H1 (cell line): ENCODE results near the gene BBS1. TPM values are rescaled to one million over a fixed set of nuclear protein-coding genes. Genes with fewer than 3 reads are reported as not detected.

Source experiments
- CTCF ChIA-PET: fragments of 300-600 bp; sonication (Branson Sonifier 250); formaldehyde crosslinking; loops from one replicate; lab custom pipeline; 2021; ENCODE audit not compliant: partially characterized antibody; lab: Charles Lee
- POLR2A ChIA-PET: fragments of 300-600 bp; sonication (Branson Sonifier 250); formaldehyde crosslinking; loops from one replicate; lab custom pipeline; 2021; ENCODE audit warnings: inconsistent platforms; ENCODE audit not compliant: partially characterized antibody; lab: Charles Lee
- DNase-seq, 2 experiments: peaks; one replicate each; pipeline versions ENCODE4 v3.0.0 to v3.0.0-alpha.2; 2010 to 2022; ENCODE audit warnings: low spot score in 2 of 2, low read depth in 1 of 2, mixed read lengths in 1 of 2
- FAIRE-seq: peaks from 2 replicates; lab custom pipeline; 2011; peaks lifted over from hg19 to GRCh38; lab: Jason Lieb, UNC
- H2AFZ ChIP-seq: 2 replicates; pipeline ENCODE4 v1.8.1; 2012; ENCODE audit warnings: low read length, inconsistent platforms
- H2AK5ac ChIP-seq: 2 replicates; pipeline ENCODE4 v1.6.1; 2013; ENCODE audit warnings: low read depth, low read length
- H2BK120ac ChIP-seq: replicated peaks from 2 replicates; pipeline ENCODE3; 2013; ENCODE audit warnings: low read depth, low read length, inconsistent platforms
- H2BK12ac ChIP-seq: 2 replicates; pipeline ENCODE4 v1.6.1; 2013; ENCODE audit warnings: low read depth, low read length
- H2BK15ac ChIP-seq: 2 replicates; pipeline ENCODE4 v1.6.1; 2013; ENCODE audit warnings: low read length
- H2BK20ac ChIP-seq: 2 replicates; pipeline ENCODE4 v1.6.1; 2013; ENCODE audit warnings: low read length
- H2BK5ac ChIP-seq: 2 replicates; pipeline ENCODE4 v1.6.1; 2013; ENCODE audit warnings: low read depth, low read length
- H3K14ac ChIP-seq: 2 replicates; pipeline ENCODE4 v1.6.1; 2013; ENCODE audit warnings: inconsistent platforms; ENCODE audit not compliant: insufficient read length
- H3K18ac ChIP-seq: 2 replicates; pipeline ENCODE4 v1.6.1; 2013; ENCODE audit warnings: low read length; ENCODE audit errors: extremely low read depth
- H3K23ac ChIP-seq: 2 replicates; pipeline ENCODE4 v1.6.1; 2013; ENCODE audit warnings: inconsistent platforms; ENCODE audit not compliant: insufficient read length
- H3K23me2 ChIP-seq: 2 replicates; pipeline ENCODE4 v1.6.1; 2013; ENCODE audit warnings: low read depth, low read length
- H3K27ac ChIP-seq: 2 replicates; pipeline ENCODE4 v1.6.1; 2011; ENCODE audit warnings: low read depth, low read length, inconsistent platforms
- H3K27me3 ChIP-seq, 4 experiments: replicated peaks in 1 of 4; 1 replicate in 1 of 4; 2 replicates in 3 of 4; pipeline versions ENCODE4 v1.6.1 to v1.8.1; 2011 to 2013; ENCODE audit warnings: low read length in 3 of 4, mild to moderate bottlenecking in 3 of 4, inconsistent platforms in 2 of 4, mixed read lengths in 2 of 4, moderate library complexity in 1 of 4; ENCODE audit not compliant: control insufficient read depth in 3 of 4, insufficient read depth in 3 of 4; ENCODE audit errors: extremely low read depth in 1 of 4
- H3K36me3 ChIP-seq, 4 experiments: 2 replicates each; pipeline versions ENCODE4 v1.6.1 to v1.8.1; 2011 to 2013; ENCODE audit warnings: mild to moderate bottlenecking in 4 of 4, low read length in 3 of 4, moderate library complexity in 2 of 4, control low read depth in 1 of 4, inconsistent platforms in 1 of 4; ENCODE audit not compliant: insufficient read depth in 4 of 4, control insufficient read depth in 2 of 4
- H3K4ac ChIP-seq: replicated peaks from 2 replicates; pipeline ENCODE3; 2013; ENCODE audit warnings: low read length, low read depth, mixed read lengths, inconsistent platforms; ENCODE audit not compliant: insufficient read length
- H3K4me1 ChIP-seq, 4 experiments: replicated peaks in 1 of 4; 1 replicate in 1 of 4; 2 replicates in 3 of 4; pipeline versions ENCODE4 v1.6.1 to v1.8.1; 2011 to 2013; ENCODE audit warnings: low read length in 3 of 4, inconsistent platforms in 2 of 4, mixed read lengths in 1 of 4; ENCODE audit not compliant: insufficient read depth in 4 of 4, control insufficient read depth in 3 of 4
- H3K4me2 ChIP-seq, 2 experiments: 2 replicates each; pipeline versions ENCODE4 v1.6.1 to v1.8.1; 2011 to 2013; ENCODE audit warnings: low read depth in 2 of 2, low read length in 2 of 2, control low read depth in 1 of 2, inconsistent platforms in 1 of 2, mild to moderate bottlenecking in 1 of 2; ENCODE audit not compliant: insufficient read depth in 1 of 2
- H3K4me3 ChIP-seq, 4 experiments: fragments of 200-600, 300-600 bp in 1 of 4; sonication (generic), shearing (Covaris generic), sonication (Bioruptor Twin) in 1 of 4; 2 replicates each; pipeline versions ENCODE4 v1.5.1 to v1.8.1; 2011 to 2016; ENCODE audit warnings: low read length in 4 of 4, low read depth in 3 of 4, control low read depth in 2 of 4, inconsistent platforms in 2 of 4, mild to moderate bottlenecking in 2 of 4, mixed read lengths in 1 of 4, moderate library complexity in 1 of 4; ENCODE audit not compliant: insufficient read depth in 2 of 4; ENCODE audit errors: extremely low read depth in 1 of 4
- H3K56ac ChIP-seq: replicated peaks from 2 replicates; pipeline ENCODE3; 2013; ENCODE audit warnings: low read depth, mild to moderate bottlenecking, mixed read lengths, low read length, inconsistent platforms; ENCODE audit not compliant: insufficient read length
- H3K79me1 ChIP-seq: 2 replicates; pipeline ENCODE4 v1.6.1; 2013; ENCODE audit warnings: low read depth, low read length, control low read depth
- H3K79me2 ChIP-seq, 2 experiments: 2 replicates each; pipeline versions ENCODE4 v1.6.1 to v1.8.1; 2012 to 2013; ENCODE audit warnings: low read length in 2 of 2, mild to moderate bottlenecking in 2 of 2, inconsistent platforms in 1 of 2; ENCODE audit not compliant: insufficient read depth in 2 of 2, control insufficient read depth in 1 of 2
- H3K9ac ChIP-seq, 4 experiments: replicated peaks in 1 of 4; 1 replicate in 1 of 4; 2 replicates in 3 of 4; pipeline versions ENCODE4 v1.6.1 to v1.8.1; 2011 to 2013; ENCODE audit warnings: low read depth in 3 of 4, low read length in 3 of 4, control low read depth in 2 of 4, mild to moderate bottlenecking in 2 of 4, moderate library complexity in 2 of 4, inconsistent platforms in 1 of 4; ENCODE audit errors: extremely low read depth in 1 of 4
- H3K9me3 ChIP-seq, 2 experiments: 2 replicates each; pipeline versions ENCODE4 v1.6.1 to v1.8.1; 2012 to 2013; ENCODE audit warnings: mild to moderate bottlenecking in 2 of 2, moderate library complexity in 2 of 2, control low read depth in 1 of 2, inconsistent platforms in 1 of 2, low read depth in 1 of 2, low read length in 1 of 2, mixed read lengths in 1 of 2; ENCODE audit not compliant: insufficient read depth in 2 of 2
- H4K20me1 ChIP-seq, 2 experiments: replicated peaks in 1 of 2; 2 replicates each; pipeline versions ENCODE3 to v1.8.1; 2011 to 2013; ENCODE audit warnings: inconsistent platforms in 2 of 2, low read length in 2 of 2, mild to moderate bottlenecking in 1 of 2; ENCODE audit not compliant: insufficient read depth in 2 of 2, control insufficient read depth in 1 of 2
- H4K5ac ChIP-seq: 2 replicates; pipeline ENCODE4 v1.6.1; 2013; ENCODE audit warnings: low read length, low read depth, mixed read lengths, inconsistent platforms; ENCODE audit not compliant: insufficient read length
- H4K8ac ChIP-seq: 2 replicates; pipeline ENCODE4 v1.8.0; 2013; ENCODE audit warnings: mild to moderate bottlenecking, moderate library complexity, low read length, inconsistent platforms; ENCODE audit not compliant: insufficient read depth; ENCODE audit errors: extremely low read depth
- H4K91ac ChIP-seq: replicated peaks from 2 replicates; pipeline ENCODE3; 2013; ENCODE audit warnings: low read length, mixed read lengths, inconsistent platforms; ENCODE audit not compliant: insufficient read length
- ASH2L ChIP-seq: fragments of 200-600, 300-600 bp; sonication (generic); IDR thresholded peaks from one replicate; pipeline ENCODE4 v1.7.1; 2017; ENCODE audit warnings: low read length
- CEBPB ChIP-seq: IDR thresholded peaks from 2 replicates; pipeline ENCODE4 v1.6.1; 2012; ENCODE audit warnings: low read depth, low read length
- CTBP2 ChIP-seq: IDR thresholded peaks from 2 replicates; pipeline ENCODE4 v1.7.0; 2011; ENCODE audit warnings: borderline replicate concordance, mild to moderate bottlenecking, moderate library complexity, mixed read lengths, low read length; ENCODE audit not compliant: insufficient read depth, insufficient read length
- CTCF ChIP-seq, 3 experiments: IDR thresholded peaks; 1 replicate in 2 of 3; 2 replicates in 1 of 3; pipeline versions ENCODE4 v1.5.1 to v1.6.1; 2011; ENCODE audit warnings: low read length in 3 of 3, mild to moderate bottlenecking in 3 of 3, inconsistent platforms in 2 of 3, low read depth in 1 of 3, moderate library complexity in 1 of 3; ENCODE audit not compliant: insufficient read depth in 1 of 3; ENCODE audit errors: control extremely low read depth in 1 of 3
- GABPA ChIP-seq: IDR thresholded peaks from 2 replicates; pipeline ENCODE4 v1.6.1; 2011; ENCODE audit warnings: mild to moderate bottlenecking, low read length, moderate library complexity, borderline replicate concordance; ENCODE audit not compliant: insufficient read depth
- HDAC2 ChIP-seq, 2 experiments: fragments of 300-600 bp in 1 of 2; sonication (generic) in 1 of 2; IDR thresholded peaks; 2 replicates each; pipeline ENCODE4 v1.6.1; 2011 to 2012; ENCODE audit warnings: low read depth in 2 of 2, low read length in 2 of 2, mild to moderate bottlenecking in 2 of 2, moderate library complexity in 2 of 2, borderline replicate concordance in 1 of 2, inconsistent platforms in 1 of 2
- NANOG ChIP-seq: IDR thresholded peaks from 2 replicates; pipeline ENCODE4 v1.6.1; 2011; ENCODE audit warnings: low read length, low read depth, mild to moderate bottlenecking, inconsistent platforms; ENCODE audit not compliant: insufficient read depth, poor library complexity, severe bottlenecking
- SIX5 ChIP-seq: IDR thresholded peaks from 2 replicates; pipeline ENCODE4 v1.6.1; 2011; ENCODE audit warnings: mild to moderate bottlenecking, low read depth, low read length
- SP2 ChIP-seq: IDR thresholded peaks from 2 replicates; pipeline ENCODE4 v1.6.1; 2012; ENCODE audit warnings: mild to moderate bottlenecking, low read length, inconsistent platforms
- TBP ChIP-seq: IDR thresholded peaks from 2 replicates; pipeline ENCODE4 v1.6.1; 2011; ENCODE audit warnings: low read depth, low read length, improper control_type of control experiment
- ZNF274 ChIP-seq: IDR thresholded peaks from 2 replicates; pipeline ENCODE4 v1.7.0; 2012; ENCODE audit warnings: low read length, borderline replicate concordance; ENCODE audit errors: extremely low read depth
- WGBS, 2 experiments: shearing (Covaris generic) in 1 of 2; methylation state at CpG; one replicate each; pipeline versions ENCODE4 v1.1.6 to v1.1.7; 2013 to 2015; ENCODE audit warnings: low lambda C conversion rate in 2 of 2, mixed read lengths in 2 of 2, inconsistent platforms in 1 of 2, low coverage in 1 of 2, missing lambda C conversion rate in 1 of 2; ENCODE audit not compliant: insufficient replicate concordance in 2 of 2, insufficient coverage in 1 of 2, insufficient read length in 1 of 2; ENCODE audit errors: extremely low coverage in 1 of 2, missing lambda C conversion rate in 1 of 2; 5-methylcytosine and 5-hydroxymethylcytosine counted together
- polyA plus RNA-seq, 7 experiments: library from polyadenylated mRNA; depleted of rRNA in 3 of 7; stranded (reverse) in 5 of 7; unstranded in 2 of 7; fragments of >200 nt in 5 of 7; fragments of 200-250 nt in 2 of 7; gene quantifications; 1 replicate in 5 of 7; 2 replicates in 1 of 7; 4 replicates in 1 of 7; pipeline versions ENCODE4 v1.2.1 to v1.2.3, GENCODE V29; 2011 to 2013; ENCODE audit warnings: missing spikeins in 2 of 7, mixed read lengths in 2 of 7
- total RNA-seq: library from RNA; stranded (reverse); fragmentation: NEBNext Ultra II Directional; extraction: Animal tissue kit (Norgen Biotek cat#: 25700); gene quantifications from 2 replicates; pipeline ENCODE4 v1.2.1, GENCODE V29; 2021

Gene BBS1
- total and polyA plus RNA-seq, 2 of the 8 experiments (the other 6 are each of a cell fraction or from before 2014, with no cell fraction given) = 19.1 to 19.5 TPM

GRCh38 chr11:66469441-66469840 lies 41.0 kb upstream of the BBS1 start:
- Histone ChIP-seq H3K9me3 (no peaks in the 10 kb centered on the region), H3K23ac (no peak overlapping the region), H3K4me1 (peaks cover 7 to 25% (median 14%) of the 10 kb centered on the region in 4 experiments), H3K27ac (no peak overlapping the region), H2AK5ac (no peak overlapping the region), H2BK120ac (no peak overlapping the region), H3K56ac (no peak overlapping the region), H3K79me1 (no peaks in the 10 kb centered on the region), H3K79me2 (no peaks in the 10 kb centered on the region), H3K18ac (no peak overlapping the region), H3K9ac (no peak overlapping the region), H3K27me3 (no peaks in the 10 kb centered on the region; a peak in 1 of 7 replicates), H4K8ac (no peak overlapping the region), H3K36me3 (no peaks in the 10 kb centered on the region; a peak in 2 of 8 replicates), H2AFZ (no peak overlapping the region), H2BK15ac (no peak overlapping the region), H3K4me3 (no peak overlapping the region), H3K4ac (no peak overlapping the region), H3K14ac (no peak overlapping the region), H4K91ac (no peak overlapping the region), H2BK20ac (no peak overlapping the region), H2BK12ac (no peak overlapping the region; the same call in 1 of the 2 replicates), H4K5ac (no peak overlapping the region), H3K4me2 (no peak overlapping the region), H4K20me1 (no peaks in the 10 kb centered on the region), H2BK5ac (peak overlapping the region; percentile 52; the same call in 1 of the 2 replicates), H3K23me2 (peaks cover 13% of the 10 kb centered on the region)
- WGBS, 2 experiments = 90% methylated on average over 1 of the region's 1 CpG; no CpG with 5 or more reads in 1 of the 2 experiments
- FAIRE-seq (no peak), DNase-seq (peak in 1 of 2 experiments; percentile 39)
- CTCF ChIA-PET = interaction anchor here (0.7 to 6.7 kb wide), 11 partner anchors 9 to 158 kb away, joined by 3 to 39 read pairs (median 5); partner anchors contain the start of genes MRPL11 and NPAS4
- POLR2A ChIA-PET = interaction anchor here (0.6 to 7.3 kb wide), 7 partner anchors 9 to 1116 kb away, joined by 3 to 85 read pairs (median 4); partner anchors contain the start of genes DPP3 and MRPL11
- TF ChIP-seq CTCF (IDR thresholded peaks at IDR 0.05; ENCODE audit: control extremely low read depth in 1 of 3, insufficient read depth in 1 of 3, low read depth in 1 of 3, low read length in 3 of 3) = no peak
- no peak for TF ChIP-seq CEBPB
- no peak for TF ChIP-seq GABPA
- no peak for TF ChIP-seq ZNF274
- no peak for TF ChIP-seq SIX5
- TF ChIP-seq TBP = no peak
- TF ChIP-seq ASH2L = no peak
- no peak for TF ChIP-seq NANOG
- TF ChIP-seq CTBP2 = no peak
- TF ChIP-seq HDAC2 (IDR thresholded peaks at IDR 0.05; ENCODE audit: borderline replicate concordance in 1 of 2, low read depth in 2 of 2, low read length in 2 of 2) = no peak
- no peak for TF ChIP-seq SP2
